Measurements from ENCODE around the gene ROCK2. TPM values are rescaled to one million over a fixed set of nuclear protein-coding genes. Genes with fewer than 3 reads are reported as not detected.

The ROCK2 gene
- total and polyA plus RNA-seq, 9 of the 15 experiments (the other 6 are each of a cell fraction or from before 2014, with no cell fraction given) = 4.9 to 30.6 (median 14.3) TPM

GRCh38 chr2:11256166-11256565, 88.3 kb downstream of the ROCK2 start:
- no peak for DNase-seq (ENCODE audit: extremely low read depth in 1 of 4, low spot score in 3 of 4)
- TF ChIP-seq SREBF2 (CRISPR knock-in tag; IDR thresholded peaks at IDR 0.05) (no peak), ZBTB9 (CRISPR knock-in tag; IDR thresholded peaks at IDR 0.05) (no peak), NELFE (IDR thresholded peaks at IDR 0.05; ENCODE audit: insufficient read depth, insufficient read length) (no peak), ZBED1 (IDR thresholded peaks at IDR 0.05) (no peak), CCNT2 (IDR thresholded peaks at IDR 0.05; ENCODE audit: borderline replicate concordance, extremely low read depth, insufficient read length, low read depth, low read length) (no peak)
- Histone ChIP-seq H3K9me3 (replicated peaks; ENCODE audit: control insufficient read depth, insufficient read depth, low read depth, low read length) (no peaks in the 10 kb centered on the region), H3K4me3 (no peak overlapping the region), H4K20me1 (replicated peaks; ENCODE audit: control insufficient read depth, insufficient read depth, low read length) (0 out of 2 replicates have a peak, but pooled peaks cover 2% of the 10 kb centered on the region), H3K36me3 (ENCODE audit: control insufficient read depth, insufficient read depth, low read length) (no peaks in the 10 kb centered on the region), H3K9ac (ENCODE audit: insufficient read depth in 1 of 2, low read depth in 2 of 2, low read length in 2 of 2) (no peak overlapping the region), H2AFZ (ENCODE audit: low read depth, low read length) (no peak overlapping the region), H3K9me1 (ENCODE audit: control insufficient read depth, insufficient read depth, low read length) (no peaks in the 10 kb centered on the region), H3K4me2 (ENCODE audit: insufficient read depth, low read length) (no peak overlapping the region), H3K4me1 (replicated peaks in 1 of 2; ENCODE audit: control insufficient read depth in 2 of 2, insufficient read depth in 2 of 2, low read length in 2 of 2) (peaks cover 0 to 3% of the 10 kb centered on the region in 2 experiments; a peak in 1 of 5 replicates), H3K27ac (ENCODE audit: extremely low read depth, low read depth, low read length) (no peak overlapping the region), H3K79me2 (ENCODE audit: control insufficient read depth, insufficient read depth, low read length) (peaks cover 5% of the 10 kb centered on the region; the same call in 1 of the 3 replicates), H3K27me3 (ENCODE audit: control insufficient read depth in 2 of 2, insufficient read depth in 2 of 2, low read length in 2 of 2) (no peaks in the 10 kb centered on the region)
- POLR2A ChIA-PET = no interaction called here
- intact Hi-C loops (cut with micrococcal nuclease) = no loop called here
- ATAC-seq = no peak
- no peak for FAIRE-seq
- BruUV-seq (replicated peaks) = no TSS peak
- WGBS (ENCODE audit: insufficient coverage, low coverage, missing lambda C conversion rate) = 85% methylated on average over 7 of the region's 7 CpGs
- CTCF ChIA-PET (ENCODE audit: low intra/inter-chr PET ratio) = no interaction called here
- in situ Hi-C loops (cut with MboI) = no loop called here
